CD4-positive, alpha-beta T cell treated with Interleukin-1 beta for 1 hour (primary cell): ENCODE measurements around the gene GPER1.

Experiments used
- DNase-seq, 2 donors: peaks; one replicate each; pipeline ENCODE4 v3.0.0-alpha.2; 2020 to 2022

GPER1 gene

DNA sequence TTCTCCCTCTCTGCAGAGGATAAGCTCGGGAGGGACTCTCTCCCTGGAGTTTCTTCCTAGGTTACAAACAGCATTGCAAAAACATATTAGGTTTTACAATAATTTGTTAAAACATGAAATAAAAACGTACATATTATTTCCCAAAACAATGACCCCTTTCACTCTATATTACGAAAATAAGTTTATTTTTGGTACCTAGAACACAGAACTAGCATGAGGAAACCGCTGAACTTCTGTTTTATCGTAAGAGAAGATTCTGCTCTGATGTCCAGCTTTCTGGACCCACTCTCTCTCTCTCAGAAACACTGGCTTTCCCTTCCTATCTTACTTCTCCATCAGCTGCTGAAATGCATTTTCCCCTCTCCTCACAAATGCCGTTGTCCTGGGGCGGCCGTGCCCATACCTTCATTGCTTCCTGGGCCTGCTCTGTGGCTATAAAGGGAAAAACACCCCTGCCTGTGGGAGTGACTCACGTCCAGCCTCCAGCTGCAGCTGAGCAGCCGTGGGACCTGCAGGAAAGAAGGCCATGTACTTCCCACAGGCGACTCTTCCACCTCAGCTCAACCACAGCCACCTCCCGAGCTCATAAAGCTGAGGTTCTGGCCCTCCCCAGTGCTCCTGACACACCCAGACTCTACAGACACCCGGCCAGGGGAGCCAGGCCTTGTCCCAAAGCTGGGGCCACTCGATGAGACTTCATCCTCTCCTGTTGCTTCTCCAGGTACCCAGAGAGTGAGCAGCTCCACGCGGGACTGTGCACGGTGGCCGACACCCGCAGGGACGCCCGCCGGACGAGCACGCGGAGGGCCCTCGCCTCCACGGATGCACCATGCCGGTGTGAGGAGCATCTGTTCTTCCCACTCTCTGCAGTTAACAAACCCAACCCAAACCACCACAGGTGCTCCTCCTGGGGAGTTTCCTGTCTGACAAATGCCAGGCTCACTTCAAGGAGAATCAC lies 3.1 kb downstream of the GPER1 start:
- DNase-seq: peak in 1 of 2 donors; percentile 6

DNA sequence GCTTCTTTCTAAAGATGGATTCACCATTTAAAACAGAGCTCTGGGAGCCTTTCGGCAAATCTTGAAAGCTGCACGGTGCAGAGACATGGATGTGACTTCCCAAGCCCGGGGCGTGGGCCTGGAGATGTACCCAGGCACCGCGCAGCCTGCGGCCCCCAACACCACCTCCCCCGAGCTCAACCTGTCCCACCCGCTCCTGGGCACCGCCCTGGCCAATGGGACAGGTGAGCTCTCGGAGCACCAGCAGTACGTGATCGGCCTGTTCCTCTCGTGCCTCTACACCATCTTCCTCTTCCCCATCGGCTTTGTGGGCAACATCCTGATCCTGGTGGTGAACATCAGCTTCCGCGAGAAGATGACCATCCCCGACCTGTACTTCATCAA lies 3.7 kb downstream of the GPER1 start:
- no peak for DNase-seq

DNA sequence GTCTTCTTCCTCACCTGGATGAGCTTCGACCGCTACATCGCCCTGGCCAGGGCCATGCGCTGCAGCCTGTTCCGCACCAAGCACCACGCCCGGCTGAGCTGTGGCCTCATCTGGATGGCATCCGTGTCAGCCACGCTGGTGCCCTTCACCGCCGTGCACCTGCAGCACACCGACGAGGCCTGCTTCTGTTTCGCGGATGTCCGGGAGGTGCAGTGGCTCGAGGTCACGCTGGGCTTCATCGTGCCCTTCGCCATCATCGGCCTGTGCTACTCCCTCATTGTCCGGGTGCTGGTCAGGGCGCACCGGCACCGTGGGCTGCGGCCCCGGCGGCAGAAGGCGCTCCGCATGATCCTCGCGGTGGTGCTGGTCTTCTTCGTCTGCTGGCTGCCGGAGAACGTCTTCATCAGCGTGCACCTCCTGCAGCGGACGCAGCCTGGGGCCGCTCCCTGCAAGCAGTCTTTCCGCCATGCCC lies 4.3 kb downstream of the GPER1 start:
- no peak for DNase-seq

DNA sequence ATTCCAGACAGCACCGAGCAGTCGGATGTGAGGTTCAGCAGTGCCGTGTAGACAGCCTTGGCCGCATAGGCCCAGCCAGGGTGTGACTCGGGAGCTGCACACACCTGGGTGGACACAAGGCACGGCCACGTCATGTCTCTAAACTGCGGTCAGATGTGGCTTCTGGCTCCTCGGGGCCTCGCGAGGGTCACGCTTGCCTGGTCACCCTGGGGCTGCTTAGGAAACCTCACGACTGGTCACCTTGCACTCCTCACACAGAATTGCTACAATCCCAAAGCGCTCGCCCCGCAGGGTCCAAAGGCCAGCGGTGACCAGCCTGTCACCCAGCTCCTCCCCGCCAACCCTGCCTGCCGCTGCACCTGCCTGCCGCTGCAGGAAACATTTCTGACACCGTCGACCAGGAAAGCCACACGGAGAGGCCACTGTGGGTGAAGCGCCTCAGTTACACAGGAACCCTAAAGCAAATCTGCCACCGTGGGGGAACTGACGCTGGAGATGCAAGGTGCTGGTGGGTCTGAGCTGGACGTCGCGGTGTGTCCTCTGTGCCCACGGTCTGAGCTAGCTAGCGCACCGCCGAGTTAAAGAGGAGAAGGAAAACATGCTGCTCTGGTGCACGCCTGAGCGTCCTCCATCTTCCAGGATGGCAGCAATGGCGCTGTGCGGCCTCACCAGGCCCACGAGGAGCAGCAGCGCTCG lies 5.0 kb downstream of the GPER1 start:
- no peak for DNase-seq

DNA sequence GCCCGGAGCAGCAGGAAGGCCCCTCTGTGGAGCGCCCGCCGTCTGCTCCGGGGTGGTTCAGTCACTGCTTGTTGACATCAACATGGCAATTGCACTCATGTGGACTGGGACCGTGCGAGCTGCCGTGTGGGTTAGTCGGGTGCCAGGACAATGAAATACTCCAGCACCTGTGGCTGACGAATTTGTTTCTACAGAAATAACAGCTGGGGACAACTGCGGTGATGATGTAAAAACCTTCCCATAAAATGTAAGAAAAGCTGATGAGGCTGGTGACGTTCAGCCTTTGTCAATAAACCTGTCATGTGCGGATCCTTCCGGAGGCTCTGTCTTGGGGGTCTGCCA lies 5.6 kb downstream of the GPER1 start:
- no peak for DNase-seq

DNA sequence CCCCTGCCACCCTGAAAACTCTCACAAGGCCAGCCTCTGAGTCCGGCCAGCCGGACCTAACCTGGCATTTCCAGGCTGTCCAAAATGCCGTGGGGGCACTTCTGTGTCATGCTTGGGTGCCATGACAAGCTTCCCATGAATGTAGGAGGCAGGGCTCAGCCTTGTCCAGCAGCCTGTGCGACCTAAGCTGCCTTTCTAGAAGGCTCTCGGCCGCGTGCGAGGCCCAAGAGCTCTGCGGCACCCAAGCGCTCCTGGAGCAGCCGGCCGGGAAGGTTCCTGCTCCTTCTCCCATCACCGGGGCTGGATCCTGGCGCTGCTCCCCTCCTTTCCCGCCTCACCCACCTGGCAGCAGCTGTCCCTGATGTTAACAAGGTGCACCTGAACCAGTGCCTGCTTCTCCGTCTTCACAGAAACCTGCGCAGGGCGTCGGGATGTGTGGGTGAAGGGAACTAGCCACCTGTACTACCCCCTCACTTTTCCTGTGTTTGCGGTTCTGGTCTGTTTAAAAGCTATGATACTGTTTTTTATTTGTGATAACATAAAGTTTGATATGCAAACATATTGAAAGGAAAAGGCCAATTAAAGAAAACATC lies 6.1 kb downstream of the GPER1 start:
- DNase-seq: no peak

DNA sequence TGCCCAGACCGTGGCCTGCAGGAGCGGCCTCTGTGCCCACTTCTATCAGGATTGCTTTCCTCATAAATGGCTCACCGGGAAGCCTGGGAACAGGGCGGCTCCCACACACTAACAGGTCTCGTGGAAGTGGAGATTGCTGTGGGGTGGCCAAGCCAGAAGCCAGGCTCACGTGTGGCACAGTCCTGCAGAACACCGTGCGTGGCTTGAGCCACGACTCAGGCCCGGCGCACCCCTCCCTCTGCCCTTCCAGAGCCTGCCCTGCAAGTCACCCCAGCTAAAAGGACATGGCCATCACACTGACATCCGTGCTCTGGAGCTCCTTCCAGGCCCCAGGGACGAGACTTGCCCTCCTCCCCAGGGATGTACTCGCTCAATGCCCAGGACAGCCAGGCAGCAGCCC lies 7.0 kb downstream of the GPER1 start:
- DNase-seq: no peak

DNA sequence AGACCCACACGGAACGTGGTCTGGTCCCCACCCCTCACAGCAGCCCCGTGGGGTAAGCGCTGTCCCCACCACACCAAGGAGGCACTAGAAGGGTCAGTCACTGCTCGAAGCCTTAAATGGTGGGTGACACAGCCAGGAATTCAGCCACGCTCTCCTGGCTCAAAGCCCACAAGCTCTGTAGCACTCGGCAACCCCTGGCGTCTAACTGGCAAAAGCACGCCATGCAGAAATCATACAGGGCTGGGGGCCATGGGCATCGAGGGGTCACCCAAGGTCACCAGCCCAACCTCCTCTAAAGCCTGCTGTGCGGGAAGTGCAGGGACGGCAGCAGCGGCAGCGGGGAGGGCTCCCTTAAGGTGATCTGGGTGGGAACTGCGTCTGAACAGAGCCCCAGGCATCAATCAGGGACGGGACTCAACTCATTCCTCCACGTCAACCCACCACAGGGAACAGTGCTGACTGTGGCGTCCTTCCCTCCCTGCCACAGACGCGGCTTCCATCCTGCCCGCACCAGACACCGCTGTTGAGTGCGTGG lies 7.8 kb downstream of the GPER1 start:
- no peak for DNase-seq

DNA sequence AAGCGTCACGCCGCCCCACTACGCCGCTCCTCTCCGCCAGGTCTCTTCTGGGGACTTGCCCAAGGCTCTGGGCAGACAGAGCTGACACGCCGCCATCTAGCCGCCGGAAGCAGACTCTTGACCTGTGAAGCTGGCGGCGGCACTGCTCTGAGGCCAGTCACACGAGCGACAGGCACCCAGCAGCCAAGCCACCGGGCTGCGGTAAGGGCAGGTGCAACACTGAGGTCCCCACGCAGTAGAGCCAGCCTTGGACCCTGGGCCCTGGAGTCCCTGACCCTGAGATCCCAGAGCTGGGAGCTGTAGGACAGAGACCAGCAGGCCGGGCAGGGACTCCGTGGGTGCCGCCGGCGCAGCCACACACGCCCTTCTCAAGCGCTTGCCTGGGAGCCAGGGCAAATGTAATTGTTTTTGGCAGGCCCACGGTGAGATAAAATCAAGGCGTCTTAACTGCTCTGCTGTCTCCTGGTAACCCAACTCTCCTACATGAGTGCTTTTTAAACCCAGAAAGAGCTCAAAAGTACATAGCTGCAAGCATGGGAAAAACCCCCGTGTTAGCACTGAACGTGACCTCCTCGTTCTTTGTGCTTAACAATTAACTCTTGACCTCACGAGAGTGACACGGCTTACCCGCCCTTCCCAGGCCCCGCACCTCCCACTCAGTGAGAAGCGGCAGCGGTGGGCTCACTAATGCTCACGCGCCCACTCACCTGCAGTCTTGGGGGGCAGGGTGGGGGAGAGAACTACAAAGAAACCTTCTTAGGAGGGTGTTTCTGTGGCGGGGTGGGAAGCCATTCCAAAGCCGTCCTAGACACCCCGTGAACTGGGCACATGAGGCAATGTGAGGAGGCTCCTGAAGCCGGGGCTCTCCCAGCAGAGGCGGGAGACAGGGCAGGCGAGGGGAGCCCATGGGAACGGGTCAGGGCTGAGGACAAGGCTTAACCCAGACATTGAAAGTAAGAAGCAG lies 8.5 kb downstream of the GPER1 start:
- no peak for DNase-seq

DNA sequence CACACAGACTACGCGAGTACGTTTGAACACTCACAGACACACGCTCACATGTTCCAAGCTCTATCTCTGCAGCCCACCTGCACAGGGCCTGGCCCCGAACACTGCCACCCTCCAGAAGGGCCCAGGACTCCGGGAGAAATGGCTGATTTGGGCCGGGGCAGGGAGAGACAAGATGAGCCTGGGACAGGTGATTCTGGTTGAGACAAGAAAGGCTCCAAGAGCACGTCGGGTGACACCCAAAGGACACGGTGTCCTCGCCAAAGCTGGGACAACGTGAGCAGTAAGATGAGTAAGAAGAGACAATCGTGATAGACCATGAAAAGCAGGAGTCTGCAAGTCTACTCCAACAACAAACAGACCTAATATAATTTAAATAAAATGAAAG lies 9.2 kb downstream of the GPER1 start:
- no peak for DNase-seq

DNA sequence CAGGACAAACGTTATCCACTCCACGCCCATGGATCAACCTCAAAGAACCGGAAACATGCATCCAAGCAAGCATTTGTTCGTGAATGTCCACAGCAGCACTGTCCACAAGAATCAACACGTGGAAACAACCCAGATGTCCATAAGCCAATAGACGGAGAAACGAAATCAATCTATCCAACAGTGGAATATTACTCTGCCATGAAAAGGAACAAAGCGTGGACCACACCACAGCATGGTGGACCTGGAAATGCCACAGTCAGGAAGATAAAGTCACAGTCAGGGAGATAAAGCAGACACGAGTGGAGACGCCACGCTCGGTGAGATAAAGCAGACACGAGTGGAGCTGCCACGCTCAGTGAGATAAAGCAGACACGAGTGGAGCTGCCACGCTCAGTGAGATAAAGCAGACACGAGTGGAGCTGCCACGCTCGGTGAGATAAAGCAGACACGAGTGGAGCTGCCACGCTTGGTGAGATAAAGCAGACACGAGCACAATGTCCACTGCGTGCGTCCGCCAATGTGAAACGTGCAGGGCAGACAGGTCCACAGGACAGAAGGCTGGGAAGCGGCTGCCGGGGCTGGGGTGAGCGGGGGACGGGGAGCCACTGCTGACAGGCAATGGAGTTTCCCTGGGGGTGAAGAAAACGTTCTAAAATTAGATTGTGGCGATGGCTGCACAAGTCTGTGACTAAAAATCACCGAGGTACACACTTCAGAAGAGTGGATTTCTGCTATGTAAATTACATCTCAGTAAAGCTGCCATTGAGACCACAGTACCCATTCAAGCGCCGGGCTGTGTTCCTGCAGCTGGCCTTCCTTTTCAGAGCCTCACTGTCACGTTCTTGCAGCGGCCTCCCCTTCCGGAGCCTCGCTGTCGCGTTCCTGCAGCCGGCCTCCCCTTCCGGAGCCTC lies 10.6 kb downstream of the GPER1 start:
- no peak for DNase-seq

DNA sequence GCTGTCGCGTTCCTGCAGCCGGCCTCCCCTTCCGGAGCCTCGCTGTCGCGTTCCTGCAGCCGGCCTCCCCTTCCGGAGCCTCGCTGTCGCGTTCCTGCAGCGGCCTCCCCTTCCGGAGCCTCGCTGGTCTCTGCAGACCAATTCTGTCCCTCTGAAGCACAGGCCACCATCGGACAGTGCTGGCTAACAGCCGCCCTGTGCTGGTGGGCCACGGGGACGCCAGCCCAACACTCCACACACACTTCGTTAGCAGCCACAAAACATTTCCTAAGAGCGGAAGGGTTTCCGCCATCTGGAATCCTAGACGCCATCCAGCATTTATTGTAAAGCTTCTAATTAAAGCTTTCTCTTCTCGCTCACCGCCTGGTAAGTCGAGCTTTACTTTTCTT lies 11.2 kb downstream of the GPER1 start:
- no peak for DNase-seq

DNA sequence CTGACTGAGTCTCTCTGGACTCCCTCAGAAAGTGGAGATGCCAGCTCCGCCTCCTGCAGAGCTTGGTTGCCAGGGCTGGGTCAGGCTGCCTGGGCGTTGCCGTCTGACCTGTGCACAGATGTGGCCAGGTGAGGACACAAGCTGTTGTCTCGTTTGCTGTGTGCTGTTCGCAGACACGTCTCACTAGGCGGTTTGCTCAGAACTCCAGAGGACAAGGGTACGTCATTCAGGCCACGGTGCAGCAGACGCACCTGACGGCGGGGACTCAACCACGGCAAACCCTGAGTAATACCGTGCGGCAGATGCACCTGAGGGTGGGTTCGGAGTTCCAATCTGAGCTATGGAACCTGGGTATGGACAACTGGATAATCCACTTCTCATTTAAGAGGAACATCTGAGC lies 11.7 kb downstream of the GPER1 start:
- DNase-seq: no peak

DNA sequence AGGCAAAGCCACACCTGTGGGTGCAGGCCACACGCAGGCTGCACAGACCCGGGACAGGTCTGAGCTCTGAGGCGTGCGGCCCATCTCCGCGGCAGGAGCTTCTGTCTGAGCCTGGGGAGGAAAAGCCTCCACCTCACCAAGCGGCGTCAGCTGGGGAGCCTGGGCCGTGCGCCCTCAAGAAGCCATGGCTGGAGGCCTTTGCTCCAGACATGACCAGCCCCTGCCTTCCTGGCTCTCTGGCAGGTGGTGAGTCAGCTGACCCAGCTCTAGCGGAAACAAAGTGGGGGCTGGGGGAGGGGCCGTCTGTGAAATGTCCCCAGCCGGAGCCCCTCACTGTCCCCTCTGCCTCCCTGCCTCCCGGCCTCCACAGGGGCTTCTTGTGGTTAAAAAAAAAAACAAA lies 12.5 kb downstream of the GPER1 start:
- no peak for DNase-seq

DNA sequence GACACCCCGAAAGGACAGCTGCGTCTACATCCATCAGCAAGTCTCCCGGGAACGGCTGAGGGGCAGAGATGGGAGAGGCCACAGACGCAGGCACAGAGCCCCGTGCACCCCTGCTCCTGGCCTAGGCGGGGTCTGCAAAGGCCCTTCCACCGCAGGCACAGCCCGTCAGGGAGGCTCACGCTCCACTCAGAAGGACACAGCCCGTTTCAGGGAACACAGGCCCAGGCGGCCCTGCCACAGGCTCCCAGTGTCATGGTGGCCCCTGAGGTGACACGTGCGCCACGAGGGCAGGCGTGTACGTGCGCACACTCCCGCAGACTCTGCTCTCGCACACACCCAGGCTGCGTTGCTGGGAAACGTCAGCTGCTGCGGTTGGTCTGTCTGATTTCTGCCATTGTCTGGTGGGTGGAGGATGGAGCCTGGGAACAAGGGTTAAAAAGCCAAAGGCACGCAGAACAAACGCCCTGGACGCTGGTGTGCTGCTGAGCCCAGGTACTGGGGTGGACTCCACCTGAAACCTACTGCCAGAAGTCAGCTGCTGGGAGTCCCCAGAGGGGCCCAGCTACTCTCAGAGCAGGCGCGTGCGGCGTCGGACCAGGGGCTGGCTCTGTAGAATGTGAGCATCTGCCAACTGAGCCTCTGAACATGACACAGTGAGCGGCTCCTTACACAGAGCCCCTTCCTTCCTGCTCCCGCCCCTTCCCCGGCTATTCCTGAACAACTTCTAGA lies 13.1 kb downstream of the GPER1 start:
- DNase-seq: no peak

DNA sequence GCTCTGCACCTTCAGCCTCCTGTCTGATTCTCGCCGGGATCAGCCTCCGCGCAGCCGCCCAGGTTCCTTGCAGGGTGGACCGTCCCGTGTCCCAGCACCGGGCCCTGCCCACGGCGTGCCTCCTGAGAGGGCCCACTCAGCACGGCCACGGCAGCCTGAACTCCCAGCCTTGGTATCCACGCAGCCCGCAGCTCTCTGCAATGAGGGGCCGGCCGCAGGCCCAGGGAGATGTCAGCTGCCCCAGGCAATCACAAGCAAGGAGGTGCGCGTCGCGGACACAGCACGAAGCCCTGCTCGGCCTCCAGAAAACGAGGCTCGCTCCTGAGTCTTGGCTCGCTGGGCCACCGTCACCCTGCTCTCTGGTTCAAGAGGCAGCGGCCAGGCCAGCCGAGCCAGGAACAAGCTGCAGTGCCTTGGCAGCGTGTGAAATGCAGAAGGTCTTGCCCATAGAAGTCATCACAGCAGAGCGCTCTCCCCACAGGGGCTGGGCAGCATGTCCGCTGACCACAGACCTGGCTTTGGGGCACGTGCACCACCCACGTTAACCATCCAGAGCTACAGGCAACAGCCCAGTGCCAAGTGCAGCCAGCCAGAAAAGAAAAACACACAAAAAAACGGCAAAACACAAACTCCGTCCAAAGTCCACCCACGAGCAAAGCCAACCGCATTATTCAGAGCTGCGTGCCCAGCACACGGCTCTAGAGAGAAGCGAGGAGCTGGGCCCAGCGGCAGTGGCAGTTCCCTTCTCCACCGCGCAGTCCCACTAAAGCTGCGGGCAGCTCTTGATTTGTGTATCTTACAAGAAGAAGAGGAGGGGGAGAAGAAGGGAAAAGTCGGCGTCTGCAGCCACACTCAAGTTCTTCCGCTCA lies 13.9 kb downstream of the GPER1 start:
- DNase-seq: no peak

DNA sequence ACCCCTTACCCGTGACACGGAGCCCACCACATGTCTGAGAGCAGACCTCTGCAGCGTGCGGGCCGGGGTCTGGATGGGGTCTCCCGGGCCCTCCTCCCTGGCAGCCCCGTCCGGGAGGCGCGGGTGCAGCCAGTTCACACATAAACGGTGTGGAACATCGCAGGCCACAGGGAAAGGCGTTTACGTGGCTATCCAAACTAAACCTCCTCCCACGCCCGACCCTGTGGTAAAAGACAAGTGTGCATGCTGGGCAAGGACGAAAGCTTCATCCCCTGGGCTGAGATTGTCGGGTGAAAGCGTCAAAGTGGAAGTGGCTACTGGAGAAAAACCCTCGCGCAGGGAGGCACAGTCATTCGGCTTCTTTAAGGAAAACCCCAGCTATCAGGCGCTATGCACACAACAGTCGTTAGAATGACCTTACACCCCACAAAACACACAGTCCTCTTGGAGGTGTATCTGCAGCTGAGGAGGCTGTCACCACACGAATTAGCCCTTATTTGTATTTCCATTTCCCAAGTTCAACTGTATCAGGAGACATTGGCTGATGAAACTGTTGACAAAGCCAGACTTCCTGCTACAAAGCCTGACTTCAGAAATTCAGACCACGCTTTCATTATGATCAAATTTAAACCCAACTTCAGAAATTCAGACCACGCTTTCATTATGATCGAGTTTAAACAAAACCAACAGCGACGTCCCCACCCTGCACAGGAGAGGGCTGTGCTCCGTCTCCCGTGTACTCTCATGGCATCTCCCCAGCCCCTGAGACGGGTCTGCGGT lies 15.3 kb downstream of the GPER1 start:
- DNase-seq: peak in 1 of 2 donors; percentile 4

DNA sequence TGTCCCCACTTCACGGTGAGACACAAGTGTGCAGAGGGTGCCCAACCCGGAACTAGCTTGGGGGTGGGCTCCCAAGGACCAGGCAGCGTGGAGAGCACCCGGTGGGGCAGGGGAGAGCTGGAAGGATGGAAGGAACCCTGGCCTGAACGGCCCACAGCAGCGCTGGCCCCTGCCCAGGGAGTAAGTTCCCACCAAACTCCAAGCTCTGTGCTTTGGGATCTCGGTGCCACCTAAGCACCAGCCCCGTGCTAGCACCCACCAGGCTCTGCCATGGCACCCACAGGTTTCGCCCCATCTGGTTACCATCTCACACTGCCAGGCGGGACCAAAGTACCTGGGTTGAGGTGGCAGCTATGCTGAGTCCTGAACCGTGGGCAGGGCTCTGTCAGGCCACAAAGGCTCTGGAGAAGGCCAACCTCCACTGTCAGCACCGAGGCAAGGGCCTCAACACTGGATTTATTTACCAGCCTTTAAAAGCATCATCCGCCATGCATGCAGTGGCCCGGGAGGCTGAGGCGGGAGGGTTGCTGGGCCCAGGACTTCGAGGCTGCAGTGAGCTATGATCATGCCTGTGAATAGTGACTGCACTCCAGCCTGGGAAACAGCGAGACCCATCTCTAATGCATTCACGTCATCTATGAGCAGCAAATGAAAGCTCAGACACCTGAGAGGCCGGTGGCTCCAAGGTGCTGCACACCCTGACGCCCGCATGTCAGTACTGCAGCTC lies 16.0 kb downstream of the GPER1 start:
- no peak for DNase-seq
